Caco-2 (cell line): ENCODE results near the gene GDPD2. TPM values are rescaled to one million over a fixed set of nuclear protein-coding genes. Genes with fewer than 3 reads are reported as not detected.

Experiments used
- BruUV-seq: library from RNA; stranded (reverse); fragments of 400-500 nt; replicated peaks from 2 replicates; lab custom pipeline; 2021; lab: Mats Ljungman, UMichigan
- CTCF ChIA-PET: fragments of 300-600 bp; sonication (Branson Sonifier 250); formaldehyde crosslinking; loops from one replicate; lab custom pipeline; 2022; ENCODE audit warnings: antibody characterized with exemption; lab: Charles Lee
- POLR2A ChIA-PET: fragments of 300-600 bp; sonication (Branson Sonifier 250); formaldehyde crosslinking; loops from one replicate; lab custom pipeline; 2022; ENCODE audit warnings: antibody characterized with exemption; lab: Charles Lee
- DNase-seq, 2 experiments: peaks; one replicate each; pipeline versions ENCODE4 v3.0.0 to v3.0.0-alpha.2; 2020 to 2022
- H3K27me3 ChIP-seq: replicated peaks from 2 replicates; pipeline ENCODE4 v1.6.0; 2011; ENCODE audit warnings: low read length; ENCODE audit not compliant: control insufficient read depth, insufficient read depth
- H3K36me3 ChIP-seq: 2 replicates; pipeline ENCODE4 v1.5.1; 2011; ENCODE audit warnings: low read length; ENCODE audit not compliant: control insufficient read depth, insufficient read depth
- H3K4me1 ChIP-seq: fragments of 250-450 bp; sonication (Bioruptor Pico); 2 replicates; pipeline ENCODE4 v1.5.1; 2020; ENCODE audit warnings: mild to moderate bottlenecking
- H3K4me3 ChIP-seq: 2 replicates; pipeline ENCODE4 v1.5.1; 2011; ENCODE audit warnings: low read depth, mild to moderate bottlenecking, control low read depth, low read length
- H3K9me3 ChIP-seq: fragments of 250-450 bp; sonication (Bioruptor Pico); 2 replicates; pipeline ENCODE4 v1.5.1; 2020; ENCODE audit warnings: mild to moderate bottlenecking, moderate library complexity
- H3K27ac Mint-ChIP-seq: one replicate; pipeline ENCODE4 v1.8.0; 2022; ENCODE audit warnings: mixed read lengths; ENCODE audit not compliant: unreplicated experiment
- H3K27me3 Mint-ChIP-seq: one replicate; pipeline ENCODE4 v1.8.0; 2022; ENCODE audit warnings: mixed read lengths; ENCODE audit not compliant: insufficient read depth, unreplicated experiment
- H3K36me3 Mint-ChIP-seq: one replicate; pipeline ENCODE4 v1.8.0; 2022; ENCODE audit warnings: mild to moderate bottlenecking, mixed read lengths; ENCODE audit not compliant: insufficient read depth, unreplicated experiment
- H3K4me1 Mint-ChIP-seq: one replicate; pipeline ENCODE4 v1.8.0; 2022; ENCODE audit warnings: low read depth, mixed read lengths; ENCODE audit not compliant: unreplicated experiment
- H3K4me3 Mint-ChIP-seq: one replicate; pipeline ENCODE4 v1.8.0; 2022; ENCODE audit warnings: mild to moderate bottlenecking, moderate library complexity, mixed read lengths; ENCODE audit not compliant: unreplicated experiment
- H3K9me3 Mint-ChIP-seq: one replicate; pipeline ENCODE4 v1.8.0; 2022; ENCODE audit warnings: mixed read lengths; ENCODE audit not compliant: unreplicated experiment
- intact Hi-C: fragments of 100-400 bp; cut with micrococcal nuclease; formaldehyde crosslinking; loops from one replicate; pipeline ENCODE4 v1.10.0; 2022; ENCODE audit not compliant: unreplicated experiment
- total RNA-seq: library from RNA; stranded (reverse); gene quantifications from 2 replicates; pipeline ENCODE4 v1.2.3, GENCODE V29; 2022
- TF ChIP-seq, protein P1 (sequence below), 2 experiments: fragments of 200-600 bp in 1 of 2; IDR thresholded peaks; 1 replicate in 1 of 2; 2 replicates in 1 of 2; pipeline versions ENCODE4 v1.5.1 to v1.8.0; 2011 to 2022; ENCODE audit warnings: antibody characterized with exemption in 1 of 2, control low read depth in 1 of 2, inconsistent platforms in 1 of 2, low read depth in 1 of 2, low read length in 1 of 2, mild to moderate bottlenecking in 1 of 2, moderate library complexity in 1 of 2; ENCODE audit not compliant: insufficient read depth in 1 of 2, severe bottlenecking in 1 of 2, unreplicated experiment in 1 of 2

GDPD2 gene
- total RNA-seq, 1 experiment from 2014 or later = 1.9 TPM

DNA sequence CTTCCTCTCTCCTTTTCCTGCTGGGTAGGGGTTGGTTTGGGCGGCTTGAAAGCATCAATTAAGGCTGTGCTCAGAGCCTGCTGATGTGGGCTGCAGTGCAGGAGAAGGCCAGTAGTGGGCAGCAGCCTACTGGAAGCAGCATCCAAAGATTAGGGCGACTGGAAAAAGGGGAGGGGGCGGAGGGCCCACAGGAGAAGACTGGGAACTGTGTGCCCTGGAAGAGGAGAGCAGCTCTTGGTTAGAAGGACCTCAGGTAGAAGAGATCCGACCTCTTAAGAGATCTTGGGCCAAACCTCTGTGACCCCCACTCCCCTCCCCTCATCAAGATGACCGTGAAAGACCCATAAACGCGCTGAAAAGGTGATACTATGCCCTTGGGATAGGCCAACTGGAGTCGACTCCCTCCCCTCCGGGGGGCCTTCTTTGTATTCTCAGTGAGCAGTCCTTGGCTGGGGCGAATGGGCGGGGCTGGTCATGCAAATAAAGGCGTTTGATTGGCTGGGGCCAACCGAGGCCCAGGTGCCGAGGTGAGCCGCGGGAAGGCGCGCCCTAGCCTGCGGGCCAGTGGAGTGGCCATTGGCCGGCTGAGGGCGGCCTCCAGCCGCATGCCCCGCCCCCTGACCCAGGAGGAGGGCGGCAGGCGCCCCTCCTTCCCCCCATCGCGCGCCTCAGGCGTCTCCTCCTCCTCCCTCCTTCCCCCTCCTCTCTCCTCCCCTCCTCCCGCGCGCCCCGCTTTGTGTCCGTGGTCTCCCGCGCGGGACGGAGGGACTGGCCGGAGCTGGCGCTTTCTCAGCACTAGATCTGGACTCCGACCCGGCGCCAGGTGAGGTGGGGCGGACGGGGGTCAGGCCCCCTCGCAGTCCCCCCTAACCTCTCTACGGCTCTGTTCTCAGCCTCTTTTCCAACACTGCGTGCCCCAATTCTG lies 31.6 kb downstream of the GDPD2 start:
- BruUV-seq = TSS peak; percentile 47
- H3K27me3 Mint-ChIP-seq = no peaks in the 10 kb centered on the region
- Histone ChIP-seq H3K4me3 (peak overlapping the region; percentile 86), H3K4me1 (peaks cover 16% of the 10 kb centered on the region; the same call in 1 of the 2 replicates), H3K9me3 (no peaks in the 10 kb centered on the region), H3K36me3 (no peaks in the 10 kb centered on the region), H3K27me3 (no peaks in the 10 kb centered on the region)
- TF ChIP-seq, protein P1, sequence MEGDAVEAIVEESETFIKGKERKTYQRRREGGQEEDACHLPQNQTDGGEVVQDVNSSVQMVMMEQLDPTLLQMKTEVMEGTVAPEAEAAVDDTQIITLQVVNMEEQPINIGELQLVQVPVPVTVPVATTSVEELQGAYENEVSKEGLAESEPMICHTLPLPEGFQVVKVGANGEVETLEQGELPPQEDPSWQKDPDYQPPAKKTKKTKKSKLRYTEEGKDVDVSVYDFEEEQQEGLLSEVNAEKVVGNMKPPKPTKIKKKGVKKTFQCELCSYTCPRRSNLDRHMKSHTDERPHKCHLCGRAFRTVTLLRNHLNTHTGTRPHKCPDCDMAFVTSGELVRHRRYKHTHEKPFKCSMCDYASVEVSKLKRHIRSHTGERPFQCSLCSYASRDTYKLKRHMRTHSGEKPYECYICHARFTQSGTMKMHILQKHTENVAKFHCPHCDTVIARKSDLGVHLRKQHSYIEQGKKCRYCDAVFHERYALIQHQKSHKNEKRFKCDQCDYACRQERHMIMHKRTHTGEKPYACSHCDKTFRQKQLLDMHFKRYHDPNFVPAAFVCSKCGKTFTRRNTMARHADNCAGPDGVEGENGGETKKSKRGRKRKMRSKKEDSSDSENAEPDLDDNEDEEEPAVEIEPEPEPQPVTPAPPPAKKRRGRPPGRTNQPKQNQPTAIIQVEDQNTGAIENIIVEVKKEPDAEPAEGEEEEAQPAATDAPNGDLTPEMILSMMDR (IDR thresholded peaks at IDR 0.05; ENCODE audit: insufficient read depth in 1 of 2, low read depth in 1 of 2, low read length in 1 of 2, severe bottlenecking in 1 of 2, unreplicated experiment in 1 of 2) = peak; percentile 69 to 92
- intact Hi-C loops = loop anchor here (1.0 to 10.0 kb wide), 5 partner anchors 20 to 215 kb away; no protein-coding TSS in a partner anchor
- DNase-seq = peak; percentile 95 to 96
- CTCF ChIA-PET = interaction anchor here (0.6 to 1.1 kb wide), 3 partner anchors 25 to 99 kb away, joined by 7 to 8 read pairs (median 8); no protein-coding TSS in a partner anchor
- H3K4me1 Mint-ChIP-seq = peaks cover 6% of the 10 kb centered on the region
- POLR2A ChIA-PET = interaction anchor here (0.6 to 0.7 kb wide), 2 partner anchors 16 to 105 kb away, joined by 4 read pairs; no protein-coding TSS in a partner anchor
- peak overlapping the region; percentile 94 for H3K27ac Mint-ChIP-seq
- peaks cover 31% of the 10 kb centered on the region for H3K36me3 Mint-ChIP-seq
- no peaks in the 10 kb centered on the region for H3K9me3 Mint-ChIP-seq
- H3K4me3 Mint-ChIP-seq = peak overlapping the region; percentile 97

DNA sequence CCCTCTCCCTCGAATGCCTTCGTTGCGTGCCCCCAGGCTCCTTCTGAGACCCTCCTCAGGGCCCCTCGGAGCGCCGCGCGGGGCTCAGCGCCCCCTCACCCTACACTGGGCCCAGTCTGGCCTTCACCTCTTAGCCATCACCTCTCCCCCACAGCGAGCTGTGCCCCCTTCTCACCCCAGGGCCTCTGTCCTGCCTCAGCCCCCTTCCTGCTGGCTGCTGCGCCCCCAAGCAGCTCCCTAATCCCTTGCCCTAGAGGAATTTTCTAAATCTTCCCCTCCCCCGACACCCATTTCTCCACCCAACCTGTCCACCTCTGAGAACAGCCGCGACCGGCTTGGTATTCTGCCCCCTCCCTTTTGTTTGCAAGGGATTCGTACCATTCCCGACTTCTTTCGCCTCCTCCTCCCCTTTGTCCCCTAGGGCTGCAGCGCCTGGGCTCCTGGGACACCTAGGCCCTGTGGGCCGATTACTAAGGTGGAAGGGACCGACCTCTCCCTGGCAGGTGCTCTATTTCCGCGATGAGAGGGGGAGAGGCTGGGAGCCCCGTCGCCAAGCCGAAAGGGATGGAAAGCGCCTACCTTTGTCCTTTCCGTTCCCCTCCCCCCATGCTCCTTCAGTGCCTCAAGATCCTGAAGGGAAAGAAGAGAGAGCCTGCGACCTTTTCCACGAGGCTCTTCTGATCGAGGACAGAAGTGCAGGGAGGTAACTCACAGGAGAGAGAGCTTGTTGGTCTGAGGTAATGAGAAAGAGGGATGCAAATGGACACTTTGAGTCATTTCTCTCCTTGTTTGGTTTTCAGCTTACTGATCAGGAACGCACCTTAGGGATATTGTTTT lies 32.5 kb downstream of the GDPD2 start:
- POLR2A ChIA-PET = interaction anchor here (0.7 kb wide), 1 partner anchor 106 kb away, joined by 4 read pairs; no protein-coding TSS in a partner anchor
- Histone ChIP-seq H3K36me3 (no peaks in the 10 kb centered on the region), H3K4me1 (peaks cover 16% of the 10 kb centered on the region; the same call in 1 of the 2 replicates), H3K4me3 (peak overlapping the region; percentile 86), H3K27me3 (no peaks in the 10 kb centered on the region), H3K9me3 (no peaks in the 10 kb centered on the region)
- Mint-ChIP-seq H3K9me3 (no peaks in the 10 kb centered on the region), H3K27ac (peak overlapping the region; percentile 94), H3K4me3 (peak overlapping the region; percentile 97), H3K4me1 (peaks cover 6% of the 10 kb centered on the region), H3K36me3 (peaks cover 32% of the 10 kb centered on the region), H3K27me3 (no peaks in the 10 kb centered on the region)
- peak; percentile 60 to 66 for DNase-seq
- intact Hi-C loops = loop anchor here (2.0 to 10.0 kb wide), 2 partner anchors 23 to 49 kb away; no protein-coding TSS in a partner anchor
- no TSS peak for BruUV-seq
- TF ChIP-seq, protein P1 (IDR thresholded peaks at IDR 0.05; ENCODE audit: insufficient read depth in 1 of 2, low read depth in 1 of 2, low read length in 1 of 2, severe bottlenecking in 1 of 2, unreplicated experiment in 1 of 2) = no peak
- CTCF ChIA-PET = interaction anchor here (1.1 to 1.5 kb wide), 2 partner anchors 24 to 99 kb away, joined by 4 to 7 read pairs; no protein-coding TSS in a partner anchor
